ENCODE data around the gene JPH4.

DNA sequence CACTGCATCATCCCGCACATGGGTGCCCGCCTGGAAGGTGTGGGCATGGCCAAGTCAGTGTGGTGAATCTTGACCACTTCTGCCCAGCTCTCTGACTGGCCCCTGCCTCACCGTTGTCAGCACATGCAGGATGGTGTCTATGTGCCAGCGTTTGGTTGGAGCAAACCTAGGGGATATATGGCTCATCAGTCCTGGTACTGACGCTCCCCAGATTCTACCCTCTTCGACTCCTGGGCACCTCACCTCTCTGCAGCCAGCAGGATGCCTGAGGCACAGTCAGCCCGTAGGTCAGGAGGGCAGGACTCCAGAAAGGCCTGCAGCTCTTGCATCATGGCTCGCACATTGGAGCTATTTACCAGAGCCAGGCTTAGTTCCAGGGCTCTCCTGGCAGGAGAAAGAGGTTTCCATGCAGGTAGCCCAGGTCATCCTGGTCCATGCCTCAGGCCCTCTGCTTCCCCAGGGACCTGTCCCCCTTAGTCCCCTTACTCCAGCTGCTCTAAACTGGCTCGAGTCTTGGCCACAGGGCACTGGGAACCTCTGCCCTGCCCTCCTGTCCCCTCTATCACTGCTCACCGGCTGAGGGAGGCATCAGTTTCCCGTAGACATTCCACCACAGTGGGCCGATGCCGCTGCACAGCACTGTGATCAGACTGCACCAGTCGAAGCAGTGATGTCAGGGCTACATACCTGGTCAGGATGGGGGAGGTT lies 15.0 kb downstream of the JPH4 start:
- TF ChIP-seq, protein P1, sequence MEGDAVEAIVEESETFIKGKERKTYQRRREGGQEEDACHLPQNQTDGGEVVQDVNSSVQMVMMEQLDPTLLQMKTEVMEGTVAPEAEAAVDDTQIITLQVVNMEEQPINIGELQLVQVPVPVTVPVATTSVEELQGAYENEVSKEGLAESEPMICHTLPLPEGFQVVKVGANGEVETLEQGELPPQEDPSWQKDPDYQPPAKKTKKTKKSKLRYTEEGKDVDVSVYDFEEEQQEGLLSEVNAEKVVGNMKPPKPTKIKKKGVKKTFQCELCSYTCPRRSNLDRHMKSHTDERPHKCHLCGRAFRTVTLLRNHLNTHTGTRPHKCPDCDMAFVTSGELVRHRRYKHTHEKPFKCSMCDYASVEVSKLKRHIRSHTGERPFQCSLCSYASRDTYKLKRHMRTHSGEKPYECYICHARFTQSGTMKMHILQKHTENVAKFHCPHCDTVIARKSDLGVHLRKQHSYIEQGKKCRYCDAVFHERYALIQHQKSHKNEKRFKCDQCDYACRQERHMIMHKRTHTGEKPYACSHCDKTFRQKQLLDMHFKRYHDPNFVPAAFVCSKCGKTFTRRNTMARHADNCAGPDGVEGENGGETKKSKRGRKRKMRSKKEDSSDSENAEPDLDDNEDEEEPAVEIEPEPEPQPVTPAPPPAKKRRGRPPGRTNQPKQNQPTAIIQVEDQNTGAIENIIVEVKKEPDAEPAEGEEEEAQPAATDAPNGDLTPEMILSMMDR (IDR thresholded peaks at IDR 0.05): no peak
- TF ChIP-seq EZH2phosphoT487 (IDR thresholded peaks at IDR 0.05): no peak
